Peyer's patch (tissue), 4 donors: ENCODE measurements around the gene PLEKHH3. TPM values are rescaled to one million over a fixed set of nuclear protein-coding genes. Genes with fewer than 3 reads are reported as not detected.
A peak's percentile ranks its signal among the peaks of the same experiment; 100 is the strongest.
"Not testable (repeated sequence)": the region's sequence is repeated elsewhere in the genome, so short reads cannot be mapped to it uniquely, and the experiment has no call there.

Experiments
- DNase-seq, 3 donors: peaks; one replicate each; pipeline ENCODE4 v3.0.0-alpha.2; 2017 to 2019
- H3K27ac ChIP-seq, 4 donors: fragments of 200-600 bp; sonication (generic); one replicate each; pipeline ENCODE4 v1.5.1; 2016 to 2019
- H3K27me3 ChIP-seq, 2 donors: fragments of 200-600 bp; sonication (generic); one replicate each; pipeline ENCODE4 v1.5.1; 2019
- H3K36me3 ChIP-seq, 3 donors: fragments of 200-600 bp; sonication (generic); one replicate each; pipeline ENCODE4 v1.5.1; 2016 to 2019
- H3K4me1 ChIP-seq, 4 donors: fragments of 200-600 bp; sonication (generic); one replicate each; pipeline ENCODE4 v1.5.1; 2016 to 2019
- H3K4me3 ChIP-seq, 4 donors: fragments of 200-600 bp; sonication (generic); 1 replicate in 3 of 4; 2 replicates in 1 of 4; pipeline ENCODE4 v1.5.1; 2016 to 2019; ENCODE audit warnings: mild to moderate bottlenecking in 1 of 4
- H3K9me3 ChIP-seq, 4 donors: fragments of 200-600 bp; sonication (generic); one replicate each; pipeline ENCODE4 v1.5.1; 2016 to 2019; ENCODE audit warnings: mild to moderate bottlenecking in 1 of 4
- POLR2A ChIP-seq, 2 donors: fragments of 450-650 bp; IDR thresholded peaks; one replicate each; pipeline ENCODE4 v1.5.1; 2017; ENCODE audit warnings: antibody characterized with exemption in 2 of 2, mild to moderate bottlenecking in 2 of 2, moderate library complexity in 2 of 2
- total RNA-seq, 4 donors: library from RNA; depleted of rRNA; stranded (reverse); fragments of >200 nt; gene quantifications; one replicate each; pipeline ENCODE4 v1.1.0, GENCODE V29; 2016
- TF ChIP-seq, protein P1 (sequence below), 6 experiments: fragments of 450-650 bp in 4 of 6; fragments of 200-600 bp in 2 of 6; sonication (generic) in 1 of 6; IDR thresholded peaks; one replicate each; pipeline ENCODE4 v1.5.1; 2017 to 2019; ENCODE audit warnings: antibody characterized with exemption in 6 of 6, mild to moderate bottlenecking in 3 of 6, moderate library complexity in 1 of 6

The PLEKHH3 gene
- total RNA-seq, 4 donors from 2014 or later = 3.5 to 14.0 (median 10.8) TPM

DNA sequence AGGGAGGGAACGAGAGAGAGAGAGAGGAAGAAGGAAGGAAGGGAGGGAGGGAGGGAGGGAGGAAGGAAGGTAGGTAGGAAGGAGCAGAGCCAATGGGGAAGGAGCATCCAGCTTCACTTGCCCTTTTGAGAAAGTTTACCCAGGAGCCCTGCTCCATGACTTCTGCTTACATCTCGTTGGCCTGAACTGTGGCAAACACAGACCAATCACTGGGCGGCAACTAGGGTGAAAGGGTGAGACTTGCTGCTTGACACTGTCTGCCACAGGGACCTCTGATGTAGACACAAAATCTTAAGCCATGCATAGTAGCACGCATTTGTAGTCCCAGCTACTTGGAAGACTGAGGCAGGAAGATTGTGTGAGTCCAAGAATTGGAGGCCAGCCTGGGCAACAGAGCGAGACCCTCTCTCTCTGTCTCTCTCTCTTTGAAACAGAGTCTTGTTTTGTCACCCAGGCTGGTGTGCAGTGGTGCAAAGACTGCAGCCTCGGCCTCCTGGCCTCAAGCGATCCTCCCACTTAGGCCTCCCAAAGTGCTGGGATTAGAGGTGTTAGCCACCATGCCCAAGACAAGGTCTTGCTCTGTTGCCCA, 37.2 kb downstream of the PLEKHH3 start:
- H3K4me3 ChIP-seq = no peak overlapping the region
- H3K27ac ChIP-seq = no peak overlapping the region
- TF ChIP-seq POLR2A (IDR thresholded peaks at IDR 0.05) = no peak
- TF ChIP-seq, protein P1, sequence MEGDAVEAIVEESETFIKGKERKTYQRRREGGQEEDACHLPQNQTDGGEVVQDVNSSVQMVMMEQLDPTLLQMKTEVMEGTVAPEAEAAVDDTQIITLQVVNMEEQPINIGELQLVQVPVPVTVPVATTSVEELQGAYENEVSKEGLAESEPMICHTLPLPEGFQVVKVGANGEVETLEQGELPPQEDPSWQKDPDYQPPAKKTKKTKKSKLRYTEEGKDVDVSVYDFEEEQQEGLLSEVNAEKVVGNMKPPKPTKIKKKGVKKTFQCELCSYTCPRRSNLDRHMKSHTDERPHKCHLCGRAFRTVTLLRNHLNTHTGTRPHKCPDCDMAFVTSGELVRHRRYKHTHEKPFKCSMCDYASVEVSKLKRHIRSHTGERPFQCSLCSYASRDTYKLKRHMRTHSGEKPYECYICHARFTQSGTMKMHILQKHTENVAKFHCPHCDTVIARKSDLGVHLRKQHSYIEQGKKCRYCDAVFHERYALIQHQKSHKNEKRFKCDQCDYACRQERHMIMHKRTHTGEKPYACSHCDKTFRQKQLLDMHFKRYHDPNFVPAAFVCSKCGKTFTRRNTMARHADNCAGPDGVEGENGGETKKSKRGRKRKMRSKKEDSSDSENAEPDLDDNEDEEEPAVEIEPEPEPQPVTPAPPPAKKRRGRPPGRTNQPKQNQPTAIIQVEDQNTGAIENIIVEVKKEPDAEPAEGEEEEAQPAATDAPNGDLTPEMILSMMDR (IDR thresholded peaks at IDR 0.05) = no peak
- no peak for DNase-seq
- no peaks in the 10 kb centered on the region for H3K27me3 ChIP-seq
- no peaks in the 10 kb centered on the region for H3K36me3 ChIP-seq
- no peaks in the 10 kb centered on the region for H3K9me3 ChIP-seq
- no peaks in the 10 kb centered on the region for H3K4me1 ChIP-seq

DNA sequence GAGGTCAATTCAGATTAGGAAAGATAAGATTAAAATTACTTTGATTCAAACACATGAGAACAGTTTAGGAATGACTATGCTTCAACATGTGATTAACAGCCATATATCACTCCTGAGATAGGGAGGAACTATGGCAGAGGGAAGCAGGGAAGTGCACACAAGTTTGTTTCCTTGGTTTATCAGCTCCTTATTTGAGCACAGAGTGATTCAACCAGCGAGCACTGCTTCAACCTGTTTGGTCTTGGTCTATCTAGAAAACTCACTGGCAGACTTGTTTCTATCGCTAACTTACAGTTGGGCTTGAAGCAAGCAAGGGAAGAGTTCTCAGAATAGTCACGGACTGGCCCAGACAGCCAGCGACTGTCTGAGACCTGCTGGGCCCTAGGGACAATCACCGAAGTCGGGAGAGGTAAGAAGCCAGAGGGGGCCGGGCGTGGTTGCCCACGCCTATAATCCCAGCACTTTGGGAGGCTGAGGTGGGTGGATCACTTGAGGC, 43.8 kb downstream of the PLEKHH3 start:
- Histone ChIP-seq H3K4me3 (no peak overlapping the region), H3K27ac (no peak overlapping the region)
- no peak for DNase-seq

DNA sequence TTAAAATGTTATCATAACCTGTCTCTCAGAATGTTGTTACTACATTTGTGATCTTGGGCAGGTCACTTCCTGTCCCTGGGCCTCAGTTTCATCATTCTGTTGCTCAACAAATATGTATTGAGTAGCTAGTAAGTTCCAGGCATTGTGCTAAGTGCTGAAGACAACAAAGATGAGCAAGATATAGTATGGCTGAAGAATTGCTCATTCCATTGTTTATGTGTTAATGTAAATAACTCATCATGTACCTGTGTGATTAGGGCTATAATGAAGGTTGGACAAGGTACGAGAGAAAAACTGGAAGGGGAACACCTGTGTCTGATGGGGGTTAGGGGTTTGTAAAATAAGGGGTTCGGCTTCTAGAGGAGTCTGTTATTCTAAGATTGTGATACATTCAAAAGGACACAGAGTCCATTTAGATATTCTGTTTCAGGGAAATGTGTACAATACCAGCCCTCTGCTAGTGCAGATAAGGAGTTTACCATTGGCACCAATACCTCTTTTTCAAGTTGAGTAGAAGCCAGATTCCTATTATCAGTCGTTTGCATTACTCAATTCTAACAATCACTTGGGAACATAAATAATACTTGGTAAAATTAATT, 47.3 kb downstream of the PLEKHH3 start:
- no peak for DNase-seq
- H3K9me3 ChIP-seq = no peaks in the 10 kb centered on the region
- H3K27ac ChIP-seq = no peak overlapping the region
- H3K27me3 ChIP-seq = no peaks in the 10 kb centered on the region
- no peaks in the 10 kb centered on the region for H3K4me1 ChIP-seq
- no peaks in the 10 kb centered on the region for H3K36me3 ChIP-seq
- no peak overlapping the region for H3K4me3 ChIP-seq
- no peak for TF ChIP-seq POLR2A (IDR thresholded peaks at IDR 0.05)
- TF ChIP-seq, protein P1 (IDR thresholded peaks at IDR 0.05) = no peak

More for the DNA sequence above, 43.8 kb downstream of the PLEKHH3 start:
- Histone ChIP-seq H3K4me1 (no peaks in the 10 kb centered on the region), H3K36me3 (no peaks in the 10 kb centered on the region), H3K9me3 (no peaks in the 10 kb centered on the region), H3K27me3 (no peaks in the 10 kb centered on the region)
- TF ChIP-seq, protein P1 (IDR thresholded peaks at IDR 0.05) = no peak
- TF ChIP-seq POLR2A (IDR thresholded peaks at IDR 0.05) = no peak

DNA sequence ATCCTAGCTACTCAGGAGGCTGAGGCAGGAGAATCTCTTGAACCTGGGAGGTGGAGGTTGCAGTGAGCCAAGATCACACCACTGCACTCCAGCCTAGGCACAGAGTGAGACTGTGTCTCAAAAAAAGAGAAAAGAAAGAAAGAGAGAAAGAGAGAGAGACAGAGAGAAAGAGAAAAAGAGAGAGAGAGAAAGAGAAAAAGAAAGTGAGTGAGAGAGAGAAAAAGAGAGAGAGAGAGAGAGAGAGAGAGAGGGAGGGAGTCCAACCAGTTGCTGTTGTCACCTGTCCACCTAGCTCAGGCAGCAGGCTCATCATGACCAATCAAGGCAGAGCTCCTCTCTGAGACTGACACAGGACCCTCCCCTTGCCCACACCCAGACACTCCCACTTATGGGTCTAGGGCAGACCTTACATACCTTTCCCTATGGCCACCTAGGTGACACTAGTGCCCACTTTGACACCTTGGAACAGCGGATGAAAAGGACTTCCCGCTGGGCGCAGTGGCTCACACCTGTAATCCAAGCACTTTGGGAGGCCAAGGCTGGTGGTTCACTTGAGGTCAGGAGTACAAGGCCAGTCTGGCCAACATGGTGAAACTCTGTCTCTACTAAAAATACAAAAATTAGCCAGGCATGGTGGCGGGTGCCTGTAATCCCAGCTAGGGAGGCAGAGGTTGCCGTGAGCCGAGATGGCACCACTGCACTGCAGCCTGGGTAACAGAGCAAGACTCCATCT, 49.6 kb downstream of the PLEKHH3 start:
- not testable (repeated sequence) for H3K4me3 ChIP-seq, H3K4me1 ChIP-seq, H3K27me3 ChIP-seq, H3K9me3 ChIP-seq, H3K36me3 ChIP-seq, H3K27ac ChIP-seq, DNase-seq

DNA sequence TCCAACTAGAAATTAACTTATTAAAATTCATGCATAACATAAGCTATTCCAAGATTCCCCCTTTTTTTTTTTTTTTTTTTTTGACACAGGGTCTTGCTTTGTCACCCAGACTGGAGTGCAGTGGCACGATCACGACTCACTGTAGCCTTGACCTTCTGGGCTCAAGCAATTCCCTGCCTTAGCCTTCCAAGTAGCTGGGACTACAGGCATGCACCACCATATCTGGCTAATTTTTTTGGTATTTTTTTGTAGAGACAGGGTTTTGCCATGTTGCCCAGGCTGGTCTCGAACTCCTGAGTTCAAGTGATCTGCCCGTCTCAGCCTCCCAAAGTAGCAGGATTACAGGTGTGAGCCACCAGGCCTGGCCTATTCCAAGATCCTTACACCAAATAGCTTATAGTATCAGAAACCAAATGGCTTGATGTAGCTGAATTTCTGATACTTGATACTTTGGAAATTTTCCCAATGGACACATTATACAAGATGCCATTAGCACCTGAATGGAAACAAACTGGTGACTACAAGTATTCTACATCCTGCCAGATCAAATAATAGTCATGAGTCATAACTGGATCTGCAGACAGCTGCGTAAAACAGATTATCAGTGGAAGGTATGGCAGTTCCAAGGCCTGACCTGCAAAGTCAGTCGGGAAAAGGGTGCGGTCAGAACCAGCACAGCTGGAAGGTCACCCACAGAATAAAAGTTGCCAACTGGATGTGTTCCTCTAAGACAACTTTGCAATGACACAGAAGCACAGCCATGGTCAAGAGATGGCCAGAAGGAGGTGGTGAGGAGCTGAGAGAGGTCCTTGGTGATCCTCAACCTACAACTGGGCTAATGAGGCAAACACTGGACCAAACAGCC, 52.8 kb downstream of the PLEKHH3 start:
- H3K9me3 ChIP-seq = no peaks in the 10 kb centered on the region
- H3K27ac ChIP-seq = peak overlapping the region in 2 of 4 donors; percentile 61 to 72
- no peaks in the 10 kb centered on the region for H3K27me3 ChIP-seq
- H3K36me3 ChIP-seq = no peaks in the 10 kb centered on the region
- DNase-seq = peak in 2 of 3 donors; percentile 61 to 82
- H3K4me3 ChIP-seq = no peak overlapping the region
- TF ChIP-seq POLR2A (IDR thresholded peaks at IDR 0.05) = no peak
- TF ChIP-seq, protein P1 (IDR thresholded peaks at IDR 0.05) = no peak
- H3K4me1 ChIP-seq = peaks cover 0 to 2% (median 0%) of the 10 kb centered on the region in 4 donors
